HEK293 (cell line): ENCODE measurements around the gene SNAPC4.

ENCODE experiments used
- EGR2 ChIP-seq: fragments of 450-650 bp; formaldehyde crosslinking; IDR thresholded peaks from 2 replicates; pipeline ENCODE4 v1.5.1; 2016; ENCODE audit warnings: low read depth, missing biosample characterization, missing genetic modification characterization
- REST ChIP-seq: fragments of 450-650 bp; formaldehyde crosslinking; IDR thresholded peaks from 2 replicates; pipeline ENCODE4 v1.5.1; 2016; ENCODE audit warnings: missing biosample characterization, missing genetic modification characterization
- ZFP3 ChIP-seq: fragments of 450-650 bp; formaldehyde crosslinking; IDR thresholded peaks from 2 replicates; pipeline ENCODE4 v1.5.1; 2016; ENCODE audit warnings: low read depth, missing biosample characterization, missing genetic modification characterization
- ZNF10 ChIP-seq: fragments of 450-650 bp; formaldehyde crosslinking; IDR thresholded peaks from 2 replicates; pipeline ENCODE4 v1.5.1; 2017; ENCODE audit warnings: missing biosample characterization, missing genetic modification characterization
- ZNF114 ChIP-seq: fragments of 450-650 bp; formaldehyde crosslinking; IDR thresholded peaks from 2 replicates; pipeline ENCODE4 v1.5.0; 2017; ENCODE audit warnings: missing biosample characterization, missing genetic modification characterization

- TF ChIP-seq ZNF10 (tag by site-specific recombination), result no peak
- TF ChIP-seq ZNF114, result no peak
- TF ChIP-seq ZFP3 (tag by site-specific recombination), result no peak
- TF ChIP-seq EGR2, result no peak
- TF ChIP-seq REST (tag by site-specific recombination), result no peak
These were observed 38.8 kb downstream of the SNAPC4 start for GRCh38 chr9:136361047-136361753.
